Stimulated activated CD8-positive, alpha-beta memory T cell treated with anti-CD3 and anti-CD28 coated beads, Interleukin-7, amount 100 ng/mL, for 4 hours (primary cell): ENCODE data around the gene PPDPF.
"Not testable (repeated sequence)": the region's sequence is repeated elsewhere in the genome, so short reads cannot be mapped to it uniquely, and the experiment has no call there.

Source experiments
- DNase-seq, 2 donors: peaks; one replicate each; pipeline ENCODE4 v3.0.0-alpha.2; 2020; ENCODE audit warnings: low read depth in 2 of 2

Gene PPDPF

GRCh38 chr20:63549679-63550282, 29.2 kb downstream of the PPDPF start:
- DNase-seq, result no peak

DNA sequence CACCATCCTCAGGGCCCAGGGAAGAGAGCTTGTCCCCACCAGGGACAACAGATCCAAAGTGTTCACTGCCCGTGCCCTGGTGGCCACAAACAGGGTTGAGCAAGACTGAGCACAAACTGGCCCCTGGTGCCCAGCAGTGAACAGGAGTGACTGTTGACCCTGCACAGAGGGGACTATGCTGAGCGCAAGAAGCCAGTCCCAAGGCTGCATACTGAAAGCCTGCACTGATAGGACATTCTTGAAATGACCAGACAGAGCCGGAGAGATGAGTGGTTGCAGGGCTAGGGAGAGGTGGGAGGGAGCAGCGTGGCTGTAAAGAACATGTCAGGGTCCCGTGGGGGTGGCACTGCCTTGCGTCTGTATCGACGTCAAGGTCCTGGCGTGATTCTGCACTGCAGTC, 30.5 kb downstream of the PPDPF start:
- no peak for DNase-seq

DNA sequence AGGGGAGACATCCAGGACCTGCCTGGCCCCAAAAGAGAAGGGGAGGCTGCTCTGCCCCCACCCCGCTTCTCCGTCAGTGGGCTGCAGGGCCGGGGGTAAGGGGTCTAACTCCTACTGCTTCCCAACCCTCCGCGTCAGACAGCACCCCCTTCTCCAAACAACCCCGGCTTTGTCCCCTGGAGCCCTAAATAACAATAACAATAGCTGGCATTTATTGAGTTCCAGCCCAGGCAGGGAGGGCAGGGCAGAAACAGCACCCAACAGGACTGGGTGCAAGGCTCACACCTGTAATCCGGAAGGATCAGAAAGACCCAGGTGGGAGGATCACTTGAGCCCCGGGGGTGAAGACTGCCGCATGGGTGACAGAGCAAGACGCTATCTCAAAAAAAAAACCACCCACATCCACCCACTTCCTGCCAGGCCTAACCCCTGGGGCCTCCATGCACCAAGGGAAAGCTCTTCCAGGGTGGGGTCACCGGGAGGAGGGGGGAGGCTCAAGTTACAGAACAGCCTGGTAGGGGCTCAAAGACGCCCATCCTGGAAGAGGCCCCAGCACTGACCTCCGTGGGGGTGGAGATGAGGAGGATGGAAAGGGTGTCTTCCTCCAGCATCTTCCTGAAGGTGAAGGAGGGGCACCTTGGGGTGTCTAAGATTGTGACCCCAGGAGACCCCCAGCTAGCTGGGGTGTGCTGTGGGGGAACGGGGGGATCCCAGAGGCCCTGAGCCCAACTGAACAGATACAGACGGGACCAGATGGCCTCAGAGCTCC, 32.1 kb downstream of the PPDPF start:
- DNase-seq, result peak; percentile 31 to 38

GRCh38 chr20:63553251-63553932, 32.8 kb downstream of the PPDPF start:
- DNase-seq, result peak; percentile 73 to 80

- DNase-seq, result peak; percentile 25 to 62
These were observed 33.3 kb downstream of the PPDPF start, which contains the start of gene FNDC11 for GRCh38 chr20:63553933-63554290. FNDC11 (plus strand) TSS chr20:63554159; CDS start chr20:63555664, 1,505 bp downstream.

DNA sequence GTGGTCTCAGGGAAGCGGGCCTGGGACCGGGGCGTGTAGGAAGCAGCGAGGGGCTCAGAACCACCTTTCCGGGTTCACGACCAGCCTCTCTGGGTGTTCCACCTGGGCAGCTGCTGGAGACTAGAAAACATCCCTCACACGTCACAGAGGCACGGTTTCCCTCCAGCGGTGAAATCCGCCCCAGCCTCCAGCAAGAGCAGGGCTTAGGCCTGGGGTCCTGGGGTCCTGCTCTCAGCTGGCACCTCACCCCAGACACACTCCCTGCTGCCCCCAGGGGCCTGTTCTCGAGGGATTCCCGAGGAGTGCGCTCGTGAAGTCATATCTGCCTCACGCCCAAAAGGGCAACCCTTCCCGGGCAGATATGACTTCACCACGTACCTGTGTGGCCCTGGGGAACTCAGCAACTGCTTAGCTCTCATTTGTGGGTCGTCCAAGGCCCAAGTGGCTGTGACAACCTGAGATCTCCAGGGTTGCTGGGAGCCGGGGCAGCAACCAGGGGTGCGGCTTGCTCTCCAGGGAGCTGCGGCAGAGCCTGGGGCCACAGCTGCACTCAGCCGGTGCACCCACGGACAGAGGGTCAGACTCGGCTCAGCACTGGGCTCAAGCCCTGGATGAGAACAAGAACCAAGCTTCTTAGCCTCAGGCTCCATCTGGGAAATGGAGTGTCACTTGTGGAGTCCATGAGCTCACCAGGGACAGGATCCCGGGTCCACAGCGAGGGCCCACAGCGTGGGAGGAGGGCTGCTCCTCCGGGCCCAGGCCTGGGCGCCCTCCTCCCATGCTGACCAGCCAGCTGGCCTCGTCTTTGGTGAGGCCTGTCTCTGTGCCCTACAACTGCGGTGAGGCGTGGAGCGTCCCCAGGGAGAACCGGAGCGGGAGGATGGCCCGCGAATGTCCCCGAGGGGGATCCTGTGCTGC, 34.1 kb downstream of the PPDPF start:
- DNase-seq, result no peak

GRCh38 chr20:63555661-63556381, 35.3 kb downstream of the PPDPF start:
- no peak for DNase-seq

DNA sequence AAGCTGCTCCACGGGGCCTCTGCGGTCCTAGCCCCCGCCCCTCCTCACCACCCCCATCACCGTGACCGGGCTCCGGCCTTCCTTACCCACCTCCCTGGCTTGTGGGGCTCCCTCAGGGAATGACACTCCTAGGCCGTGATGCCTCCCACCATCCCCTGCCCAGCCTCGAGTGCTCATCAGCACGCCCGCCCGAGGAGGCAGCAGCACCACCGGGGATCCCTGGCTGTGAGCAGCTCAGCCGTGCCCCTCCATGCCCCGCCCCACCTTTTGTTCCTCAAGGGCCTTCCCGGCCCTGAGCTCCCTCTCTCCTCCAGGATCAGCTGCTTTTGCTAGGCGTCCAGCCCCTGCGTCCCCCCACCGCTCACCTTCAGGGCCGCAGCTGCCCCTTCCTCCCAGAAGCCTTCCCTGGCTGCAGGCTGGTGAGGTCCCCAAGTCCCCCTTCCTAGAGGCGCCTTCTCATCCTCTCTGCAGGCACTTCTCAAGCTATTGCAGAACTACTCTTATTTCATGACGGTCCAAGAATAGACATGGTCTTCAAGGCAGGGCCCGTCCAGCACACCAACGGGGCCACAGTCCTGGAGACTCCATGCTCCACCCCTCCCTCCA, 36.4 kb downstream of the PPDPF start:
- DNase-seq, result no peak

DNA sequence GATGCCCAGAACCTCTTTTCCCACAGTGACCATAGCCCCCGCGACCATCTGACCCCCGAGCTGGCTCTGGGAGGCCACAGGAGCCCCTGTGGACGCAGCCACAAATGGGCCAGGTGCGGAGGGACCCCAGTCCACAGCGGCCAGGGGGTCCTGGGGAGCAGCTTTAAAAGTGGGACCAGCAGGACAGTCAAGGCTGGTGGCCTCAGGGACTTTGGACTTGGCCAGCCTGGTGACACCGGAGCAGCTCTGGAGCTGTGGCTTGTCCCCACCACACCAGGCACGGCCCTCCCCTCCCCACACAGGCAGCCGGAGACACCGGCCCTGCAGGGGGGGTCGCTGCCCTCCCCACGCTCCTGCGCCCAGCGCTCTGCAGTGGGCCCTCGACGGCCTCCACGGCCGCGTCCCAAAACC, 36.9 kb downstream of the PPDPF start:
- DNase-seq, result no peak

DNA sequence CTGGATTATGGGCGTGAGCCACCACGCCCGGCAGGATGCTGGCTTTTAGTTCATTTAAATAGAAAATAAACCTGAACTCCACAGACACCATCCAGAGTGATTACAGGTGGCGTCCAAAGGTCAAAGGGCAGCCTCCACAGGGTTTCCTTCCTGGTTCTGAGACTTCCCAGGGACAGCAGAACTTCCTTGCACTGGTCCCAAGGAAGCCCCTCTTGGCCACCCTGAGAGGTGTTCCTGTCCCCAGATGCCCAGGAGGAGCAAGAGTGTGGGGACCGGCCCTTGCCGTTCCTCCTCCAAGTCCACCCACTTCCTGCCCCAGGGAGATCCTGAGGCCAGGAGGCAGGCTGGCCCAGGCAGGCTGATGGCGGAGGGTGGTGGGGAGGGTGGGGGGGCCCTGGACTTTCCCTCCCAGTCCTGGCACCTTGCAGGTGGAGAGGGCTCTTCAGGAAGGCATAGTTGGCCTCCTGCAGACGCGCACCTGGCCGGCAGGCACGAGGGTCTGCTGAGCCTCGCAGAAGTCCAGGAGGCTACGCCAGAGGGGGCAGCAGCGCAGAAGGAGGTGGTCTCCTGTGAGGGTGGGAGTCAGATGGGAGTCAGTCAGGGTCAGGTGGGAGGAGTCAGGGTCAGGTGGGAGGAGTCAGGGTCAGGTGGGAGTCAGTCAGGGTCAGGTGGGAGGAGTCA, 38.4 kb downstream of the PPDPF start:
- no peak for DNase-seq

DNA sequence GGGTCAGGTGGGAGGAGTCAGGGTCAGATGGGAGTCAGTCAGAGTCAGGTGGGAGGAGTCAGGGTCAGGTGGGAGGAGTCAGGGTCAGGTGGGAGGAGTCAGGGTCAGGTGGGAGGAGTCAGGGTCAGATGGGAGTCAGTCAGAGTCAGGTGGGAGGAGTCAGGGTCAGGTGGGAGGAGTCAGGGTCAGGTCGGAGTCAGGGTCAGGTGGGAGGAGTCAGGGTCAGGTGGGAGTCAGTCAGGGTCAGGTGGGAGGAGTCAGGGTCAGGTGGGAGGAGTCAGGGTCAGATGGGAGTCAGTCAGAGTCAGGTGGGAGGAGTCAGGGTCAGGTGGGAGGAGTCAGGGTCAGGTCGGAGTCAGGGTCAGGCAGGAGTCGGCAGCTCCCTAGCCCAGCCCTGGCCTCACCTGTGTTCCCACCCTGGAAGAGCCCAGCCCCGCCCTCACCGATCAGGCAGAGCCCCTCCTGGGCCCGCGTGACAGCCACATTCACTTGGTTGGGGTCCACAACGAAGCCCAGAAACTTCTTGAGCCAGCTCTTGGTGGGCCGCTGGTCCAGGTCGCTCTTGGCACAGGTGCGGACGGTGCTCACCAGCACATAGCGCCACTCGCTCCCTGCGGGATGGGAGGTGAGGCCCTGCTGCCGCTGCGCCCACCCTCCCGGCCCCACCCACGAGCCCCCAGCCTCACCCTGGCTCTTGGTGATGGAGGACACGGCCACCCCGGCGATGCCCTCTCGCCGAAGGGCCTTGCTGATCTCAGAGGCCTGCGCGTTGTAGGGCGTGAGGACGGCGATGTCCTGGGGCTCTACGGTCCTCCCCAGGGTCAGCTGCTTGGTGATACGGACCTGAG, 39.1 kb downstream of the PPDPF start:
- not testable (repeated sequence) for DNase-seq

DNA sequence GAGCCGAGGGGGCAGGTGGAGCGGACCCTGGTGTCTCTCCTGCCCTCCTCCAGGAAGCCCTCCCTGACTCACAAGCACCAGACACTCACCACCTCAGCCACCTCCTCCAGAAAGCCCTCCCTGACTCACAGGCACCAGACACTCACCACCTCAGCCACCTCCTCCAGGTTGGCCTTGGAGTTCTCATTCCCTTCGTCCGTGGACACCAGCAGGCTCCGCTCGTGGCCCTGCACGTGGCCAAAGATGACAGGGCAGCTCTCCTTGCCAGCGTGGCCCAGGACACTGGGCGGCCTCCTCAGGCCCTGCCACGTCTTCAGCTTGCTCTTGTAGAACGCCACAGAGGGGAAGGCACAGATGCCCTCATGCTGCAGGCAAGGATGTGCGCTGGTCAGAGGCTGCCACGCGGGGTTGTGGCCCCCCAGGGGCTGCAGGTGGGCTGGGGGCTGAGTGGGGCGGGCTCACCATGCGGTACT, 39.8 kb downstream of the PPDPF start:
- DNase-seq, result no peak

DNA sequence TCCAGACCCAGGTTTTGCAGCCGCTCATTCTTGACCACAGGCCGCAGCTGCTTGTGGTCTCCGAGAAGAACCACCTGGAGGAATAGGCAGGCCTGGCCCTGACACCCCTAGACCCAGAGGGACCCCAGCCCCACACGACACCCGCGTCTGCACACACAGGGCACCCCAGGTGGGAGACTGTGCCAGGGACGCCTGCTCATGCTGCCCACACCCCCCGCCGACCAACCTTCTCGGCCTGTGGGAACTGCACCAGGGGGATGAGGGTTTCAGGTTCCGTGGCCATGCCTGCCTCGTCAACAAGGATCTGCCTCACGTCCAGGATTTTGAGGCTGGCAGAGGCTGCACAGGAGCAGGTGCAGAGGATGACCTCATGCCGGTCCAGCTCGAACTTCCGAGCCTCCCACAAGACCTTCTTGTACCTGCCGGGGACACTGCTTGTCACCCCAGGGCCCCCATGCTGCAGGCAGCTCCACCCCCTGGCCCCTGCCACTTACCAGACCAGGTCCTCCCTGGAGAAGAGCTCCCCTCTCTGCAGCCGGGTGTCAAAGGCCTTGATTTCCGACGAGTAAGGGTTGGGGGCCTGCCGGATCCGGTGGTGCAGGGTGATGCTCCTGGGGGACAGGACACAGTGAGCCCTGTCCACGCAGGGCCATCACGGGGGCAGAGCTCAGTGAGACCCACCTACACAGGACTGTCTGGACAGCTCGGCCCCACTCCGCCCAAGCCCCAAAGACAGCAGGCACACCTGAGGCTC, 40.5 kb downstream of the PPDPF start:
- no peak for DNase-seq

DNA sequence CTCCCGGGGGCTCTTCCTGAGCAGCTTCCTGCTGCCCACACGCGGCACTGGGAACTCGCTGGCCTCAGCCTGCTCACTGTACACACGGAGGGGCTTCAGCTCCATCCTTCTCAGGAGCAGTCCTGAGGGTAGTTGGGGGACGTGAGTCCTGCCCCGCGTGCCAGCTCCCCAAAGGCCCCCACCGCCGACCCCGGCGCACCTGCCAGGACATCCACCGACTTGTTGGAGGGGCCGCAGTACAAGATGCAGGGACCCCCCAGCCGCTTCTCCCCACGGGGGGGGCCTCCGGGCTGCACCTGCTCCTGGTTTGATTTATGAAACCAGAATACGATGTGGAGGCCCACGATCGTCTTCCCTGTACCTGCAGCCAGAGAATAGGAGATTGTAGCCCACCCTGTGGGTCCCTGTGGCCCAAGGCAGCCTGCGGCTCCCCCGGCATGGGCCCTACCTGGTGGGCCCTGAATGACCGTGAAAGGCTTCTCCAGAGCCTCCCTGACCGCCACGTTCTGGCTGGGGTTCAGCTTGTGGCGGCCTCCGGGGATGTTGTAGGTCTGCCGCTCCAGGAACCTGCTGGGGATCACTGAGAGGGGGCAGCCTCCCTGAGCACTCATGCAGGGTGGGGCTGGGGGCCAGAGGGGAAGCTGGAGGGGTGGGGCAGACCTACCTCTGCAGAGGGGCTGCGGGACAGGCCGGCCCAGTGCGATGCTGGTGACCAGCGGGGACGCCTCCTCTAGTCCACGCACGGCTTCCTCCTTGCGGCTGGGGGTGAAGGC, 41.2 kb downstream of the PPDPF start:
- DNase-seq, result no peak

- no peak for DNase-seq
These were observed 42.1 kb downstream of the PPDPF start for GRCh38 chr20:63562461-63563224.

GRCh38 chr20:63563225-63563935, 42.8 kb downstream of the PPDPF start:
- no peak for DNase-seq
